NB4 (cell line): Measurements from ENCODE around the gene CCL5.

Experiments used
- DNase-seq: peaks from one replicate; pipeline ENCODE4 v3.0.0; 2010; ENCODE audit warnings: low read depth
- H3K4me3 ChIP-seq: one replicate; pipeline ENCODE4 v1.5.1; 2011; ENCODE audit warnings: mild to moderate bottlenecking, low read depth, low read length, moderate library complexity
- MYC ChIP-seq: IDR thresholded peaks from 2 replicates; pipeline ENCODE4 v1.6.1; 2011; ENCODE audit warnings: low read depth, low read length
- POLR2A ChIP-seq: IDR thresholded peaks from 2 replicates; pipeline ENCODE4 v1.6.1; 2011; ENCODE audit warnings: mild to moderate bottlenecking; ENCODE audit not compliant: insufficient read length; ENCODE audit errors: extremely low read depth
- TF ChIP-seq, protein P1 (sequence below): IDR thresholded peaks from 2 replicates; pipeline ENCODE4 v1.6.1; 2011; ENCODE audit warnings: low read depth, low read length
- TF ChIP-seq, protein P2 (sequence below): IDR thresholded peaks from one replicate; pipeline ENCODE4 v1.5.1; 2012; ENCODE audit warnings: low read depth, low read length

CCL5 gene

DNA sequence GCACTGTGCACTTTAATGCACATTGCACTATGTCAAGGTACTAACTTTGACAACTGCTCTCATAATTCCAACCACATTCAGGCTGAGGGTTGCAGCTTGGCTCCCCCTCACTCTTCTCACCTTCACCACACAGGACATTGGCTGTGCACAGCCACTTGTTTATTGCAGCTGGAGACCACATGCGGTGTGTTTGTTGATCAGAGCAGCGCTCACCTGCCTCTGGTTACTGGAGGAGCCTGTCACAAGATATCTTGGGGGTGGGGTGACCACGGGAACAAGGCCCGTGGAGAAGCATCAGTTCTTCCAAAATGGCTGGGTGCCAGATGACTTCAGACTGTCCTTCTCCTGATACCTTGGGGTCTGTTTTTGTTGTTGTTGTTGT, 10.6 kb upstream of the CCL5 start:
- H3K4me3 ChIP-seq: no peak overlapping the region
- no peak for TF ChIP-seq MYC
- TF ChIP-seq, protein P1, sequence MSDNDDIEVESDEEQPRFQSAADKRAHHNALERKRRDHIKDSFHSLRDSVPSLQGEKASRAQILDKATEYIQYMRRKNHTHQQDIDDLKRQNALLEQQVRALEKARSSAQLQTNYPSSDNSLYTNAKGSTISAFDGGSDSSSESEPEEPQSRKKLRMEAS: no peak
- TF ChIP-seq POLR2A: no peak
- TF ChIP-seq, protein P2, sequence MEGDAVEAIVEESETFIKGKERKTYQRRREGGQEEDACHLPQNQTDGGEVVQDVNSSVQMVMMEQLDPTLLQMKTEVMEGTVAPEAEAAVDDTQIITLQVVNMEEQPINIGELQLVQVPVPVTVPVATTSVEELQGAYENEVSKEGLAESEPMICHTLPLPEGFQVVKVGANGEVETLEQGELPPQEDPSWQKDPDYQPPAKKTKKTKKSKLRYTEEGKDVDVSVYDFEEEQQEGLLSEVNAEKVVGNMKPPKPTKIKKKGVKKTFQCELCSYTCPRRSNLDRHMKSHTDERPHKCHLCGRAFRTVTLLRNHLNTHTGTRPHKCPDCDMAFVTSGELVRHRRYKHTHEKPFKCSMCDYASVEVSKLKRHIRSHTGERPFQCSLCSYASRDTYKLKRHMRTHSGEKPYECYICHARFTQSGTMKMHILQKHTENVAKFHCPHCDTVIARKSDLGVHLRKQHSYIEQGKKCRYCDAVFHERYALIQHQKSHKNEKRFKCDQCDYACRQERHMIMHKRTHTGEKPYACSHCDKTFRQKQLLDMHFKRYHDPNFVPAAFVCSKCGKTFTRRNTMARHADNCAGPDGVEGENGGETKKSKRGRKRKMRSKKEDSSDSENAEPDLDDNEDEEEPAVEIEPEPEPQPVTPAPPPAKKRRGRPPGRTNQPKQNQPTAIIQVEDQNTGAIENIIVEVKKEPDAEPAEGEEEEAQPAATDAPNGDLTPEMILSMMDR: no peak
- DNase-seq: no peak

DNA sequence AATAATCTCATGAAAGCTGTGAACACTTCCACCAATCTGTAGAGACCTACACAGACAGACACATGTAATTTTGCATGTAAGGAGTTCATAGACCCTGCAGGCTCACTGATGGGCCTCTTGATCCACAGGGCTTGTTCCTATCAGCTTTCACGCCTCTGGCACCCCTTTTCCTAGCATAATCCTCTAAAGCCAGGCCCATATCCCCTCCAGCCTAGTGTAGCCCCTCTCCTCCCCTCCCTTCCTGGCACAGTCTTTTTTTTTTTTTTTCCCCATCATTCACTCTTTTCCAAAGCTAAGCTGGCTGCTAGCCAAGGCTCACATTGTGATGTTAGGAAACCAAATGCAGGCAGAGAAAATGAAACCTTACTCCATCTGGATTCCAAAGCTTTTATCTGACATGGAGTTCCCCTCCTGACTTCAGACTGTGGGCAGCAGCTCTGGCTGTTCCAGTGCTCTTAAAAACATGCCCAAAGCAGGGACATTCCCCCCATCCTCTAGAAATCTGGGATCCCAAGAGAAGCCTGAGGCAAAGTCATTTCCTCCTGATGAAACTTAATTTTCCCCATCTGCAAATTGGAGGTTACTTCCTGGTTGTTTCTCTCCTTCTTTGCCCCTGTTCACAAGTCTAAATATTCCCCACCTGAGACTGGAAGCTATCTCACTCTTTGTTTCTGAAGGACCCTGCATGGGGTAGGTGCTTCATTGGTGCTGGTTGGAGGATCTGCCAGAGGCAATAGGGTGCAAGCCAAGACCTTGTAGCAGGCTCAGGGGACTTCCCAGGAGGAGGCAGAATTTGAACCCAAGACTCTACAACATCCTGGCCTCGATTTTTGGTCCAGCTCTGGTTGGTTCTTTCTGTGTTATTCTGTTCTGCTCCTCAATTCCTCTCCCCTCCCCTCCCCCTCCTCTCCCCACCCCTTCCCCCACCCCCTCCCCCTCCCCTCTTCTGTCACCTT, 9.9 kb upstream of the CCL5 start:
- DNase-seq: no peak
- TF ChIP-seq, protein P2: no peak
- TF ChIP-seq MYC (no peak), POLR2A (no peak)
- TF ChIP-seq, protein P1: no peak
- H3K4me3 ChIP-seq: no peak overlapping the region

DNA sequence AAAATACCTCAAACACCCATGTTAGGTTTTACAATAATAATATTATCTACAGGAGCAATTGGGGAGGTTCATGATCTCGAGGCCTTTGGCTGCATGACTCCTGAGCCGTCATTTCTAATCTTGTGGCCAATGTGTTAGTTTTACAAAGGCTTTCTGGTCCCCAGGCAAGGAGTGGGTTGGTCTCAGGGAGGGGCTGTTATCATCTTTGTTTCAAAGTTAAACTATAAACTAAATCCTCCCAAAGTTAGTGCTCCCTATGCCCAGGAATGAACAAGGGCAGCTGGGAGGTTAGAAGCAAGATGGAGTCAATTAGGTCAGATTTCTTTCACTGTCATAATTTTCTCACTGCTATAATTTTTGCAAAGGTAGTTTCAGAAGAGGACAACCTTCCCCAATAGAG, 9.1 kb upstream of the CCL5 start:
- no peak overlapping the region for H3K4me3 ChIP-seq
- DNase-seq: no peak
- TF ChIP-seq POLR2A (no peak), MYC (no peak)
- TF ChIP-seq, protein P2: no peak
- TF ChIP-seq, protein P1: no peak

DNA sequence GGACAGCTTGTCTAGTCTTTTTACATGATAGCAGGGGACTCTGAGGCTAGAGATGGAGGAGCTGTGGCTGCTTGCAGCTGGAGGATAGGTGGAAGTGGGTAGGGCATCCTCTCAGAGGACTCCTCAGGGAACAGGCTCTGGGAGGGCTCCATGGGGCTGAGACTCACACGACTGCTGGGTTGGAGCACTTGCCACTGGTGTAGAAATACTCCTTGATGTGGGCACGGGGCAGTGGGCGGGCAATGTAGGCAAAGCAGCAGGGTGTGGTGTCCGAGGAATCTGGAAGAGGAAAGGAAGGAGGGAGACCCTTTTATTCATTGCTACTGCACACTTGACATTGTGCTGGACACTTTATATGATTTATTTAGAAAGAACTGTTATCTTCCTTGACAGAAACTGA, 1.8 kb downstream of the CCL5 start:
- DNase-seq: peak; percentile 34
- TF ChIP-seq, protein P2: no peak
- TF ChIP-seq, protein P1: no peak
- no peak for TF ChIP-seq MYC
- no peak for TF ChIP-seq POLR2A
- peak overlapping the region; percentile 25 for H3K4me3 ChIP-seq

DNA sequence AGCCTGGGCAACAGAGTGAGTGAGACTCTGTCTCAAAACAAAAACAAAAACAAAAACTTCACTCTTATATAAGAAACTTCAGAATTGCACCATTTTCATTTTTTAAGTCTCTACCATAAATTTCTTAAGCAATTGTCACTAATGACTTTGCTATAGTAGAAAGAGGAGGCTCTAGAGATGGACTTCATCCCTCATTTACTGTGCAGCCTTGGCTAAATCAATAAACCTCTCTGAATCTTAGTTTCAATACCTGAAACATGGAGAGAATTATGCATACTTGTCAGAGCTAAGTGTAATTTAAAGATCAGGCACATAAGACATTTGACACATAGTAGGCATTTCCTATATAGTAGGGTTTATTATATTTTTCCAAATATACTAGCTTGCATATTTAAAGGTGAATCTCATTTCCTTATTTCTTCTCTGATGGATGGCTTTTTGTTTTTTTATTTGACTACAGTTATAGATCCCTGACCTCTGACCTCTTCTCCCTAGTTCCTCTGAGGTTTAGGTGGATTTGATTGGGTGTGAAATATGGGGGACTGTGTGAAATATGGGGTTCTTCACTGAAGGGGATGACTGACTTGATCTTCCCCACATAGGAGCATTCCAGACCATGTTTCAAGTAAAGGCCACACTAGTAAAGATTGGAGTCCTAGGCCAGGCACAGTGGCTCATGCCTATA, 2.7 kb downstream of the CCL5 start:
- no peak for DNase-seq
- TF ChIP-seq, protein P1: no peak
- TF ChIP-seq MYC (no peak), POLR2A (no peak)
- peak overlapping the region; percentile 1 for H3K4me3 ChIP-seq

DNA sequence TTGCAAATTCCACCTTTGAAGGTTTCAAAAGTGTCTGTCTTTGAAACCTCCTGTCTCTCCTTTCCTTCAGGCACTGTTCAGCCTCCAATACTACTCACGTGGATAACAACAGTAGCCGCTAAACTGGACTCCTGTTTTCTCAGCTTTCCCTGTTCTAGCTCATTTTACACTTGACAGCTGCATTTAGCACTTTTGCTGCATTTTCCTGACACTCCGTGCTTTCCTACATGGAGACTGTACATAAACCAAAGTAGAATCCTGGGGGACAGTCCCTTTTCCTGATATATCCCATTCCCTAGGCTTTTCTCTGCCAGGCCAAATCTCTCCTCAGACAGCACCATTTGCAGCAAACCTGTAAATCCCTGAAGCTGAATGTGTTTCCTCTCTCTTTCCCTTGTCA, 3.6 kb downstream of the CCL5 start:
- no peak for TF ChIP-seq POLR2A
- TF ChIP-seq, protein P2: no peak
- no peak for TF ChIP-seq MYC
- TF ChIP-seq, protein P1: no peak
- no peak overlapping the region for H3K4me3 ChIP-seq
- DNase-seq: no peak
